DOHH2 (cell line): ENCODE data around the gene LAMC2.

Source experiments
- EZH2phosphoT487 ChIP-seq: fragments of 200-600 bp; sonication (generic); IDR thresholded peaks from 2 replicates; pipeline ENCODE4 v1.6.1; 2017; ENCODE audit warnings: borderline replicate concordance, mild to moderate bottlenecking, antibody characterized with exemption, low read length, moderate library complexity, mixed read lengths
- TF ChIP-seq, protein P1 (sequence below): fragments of 200-600 bp; sonication (generic); IDR thresholded peaks from one replicate; pipeline ENCODE4 v1.5.1; 2014; ENCODE audit warnings: antibody characterized with exemption, mild to moderate bottlenecking, low read depth, low read length; ENCODE audit not compliant: poor library complexity, severe bottlenecking

GRCh38 chr1:183283286-183283685 is 97.2 kb downstream of the LAMC2 start:
- TF ChIP-seq, protein P1, sequence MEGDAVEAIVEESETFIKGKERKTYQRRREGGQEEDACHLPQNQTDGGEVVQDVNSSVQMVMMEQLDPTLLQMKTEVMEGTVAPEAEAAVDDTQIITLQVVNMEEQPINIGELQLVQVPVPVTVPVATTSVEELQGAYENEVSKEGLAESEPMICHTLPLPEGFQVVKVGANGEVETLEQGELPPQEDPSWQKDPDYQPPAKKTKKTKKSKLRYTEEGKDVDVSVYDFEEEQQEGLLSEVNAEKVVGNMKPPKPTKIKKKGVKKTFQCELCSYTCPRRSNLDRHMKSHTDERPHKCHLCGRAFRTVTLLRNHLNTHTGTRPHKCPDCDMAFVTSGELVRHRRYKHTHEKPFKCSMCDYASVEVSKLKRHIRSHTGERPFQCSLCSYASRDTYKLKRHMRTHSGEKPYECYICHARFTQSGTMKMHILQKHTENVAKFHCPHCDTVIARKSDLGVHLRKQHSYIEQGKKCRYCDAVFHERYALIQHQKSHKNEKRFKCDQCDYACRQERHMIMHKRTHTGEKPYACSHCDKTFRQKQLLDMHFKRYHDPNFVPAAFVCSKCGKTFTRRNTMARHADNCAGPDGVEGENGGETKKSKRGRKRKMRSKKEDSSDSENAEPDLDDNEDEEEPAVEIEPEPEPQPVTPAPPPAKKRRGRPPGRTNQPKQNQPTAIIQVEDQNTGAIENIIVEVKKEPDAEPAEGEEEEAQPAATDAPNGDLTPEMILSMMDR: no peak
- no peak for TF ChIP-seq EZH2phosphoT487
